HepG2 (cell line): Measurements from ENCODE around the gene DUSP22. TPM values are rescaled to one million over a fixed set of nuclear protein-coding genes. Genes with fewer than 3 reads are reported as not detected.

Experiments used
- ATAC-seq: fragments of 200-7000 bp; cut with Tn5 transposase; 3 replicates; pipeline ENCODE4 v1.9.1; 2020; ENCODE audit warnings: mild to moderate bottlenecking, moderate library complexity
- BruUV-seq: library from RNA; stranded (reverse); fragments of 400-500 nt; replicated peaks from 2 replicates; lab custom pipeline; 2021; lab: Mats Ljungman, UMichigan
- CTCF ChIA-PET: fragments of 300-600 bp; formaldehyde crosslinking; extraction: SDS; loops from one replicate; lab custom pipeline; 2021; ENCODE audit warnings: low total read pairs, inconsistent platforms, low intra/inter-chr PET ratio; lab: Yijun Ruan, JAX
- POLR2A ChIA-PET: fragments of 350-600 bp; sonication (Branson Sonifier 250); formaldehyde crosslinking; loops from one replicate; lab custom pipeline; 2020; ENCODE audit warnings: antibody characterized with exemption, inconsistent platforms; lab: Yijun Ruan, JAX
- DNase-seq: peaks from one replicate; pipeline ENCODE4 v3.0.0-alpha.2; 2015; ENCODE audit warnings: low spot score
- FAIRE-seq: peaks from 3 replicates; lab custom pipeline; 2011; peaks lifted over from hg19 to GRCh38; lab: Jason Lieb, UNC
- H2AFZ ChIP-seq: one replicate; pipeline ENCODE4 v1.6.1; 2011; ENCODE audit warnings: low read length, inconsistent platforms
- H3K27ac ChIP-seq: fragments of 300-600 bp; 3 replicates; pipeline ENCODE4 v1.8.0; 2011; ENCODE audit warnings: mixed run types, mild to moderate bottlenecking, mixed read lengths, low read length, inconsistent platforms; ENCODE audit not compliant: insufficient read depth; ENCODE audit errors: extremely low read length
- H3K27me3 ChIP-seq, 2 experiments: fragments of 200-600 bp in 1 of 2; 2 replicates in 1 of 2; 3 replicates in 1 of 2; pipeline versions ENCODE4 v1.6.0 to v1.8.0; 2011; ENCODE audit warnings: low read length in 2 of 2, mild to moderate bottlenecking in 2 of 2, moderate library complexity in 2 of 2, inconsistent platforms in 1 of 2; ENCODE audit not compliant: insufficient read depth in 2 of 2, control insufficient read depth in 1 of 2
- H3K36me3 ChIP-seq, 2 experiments: fragments of 200-600 bp in 1 of 2; replicated peaks in 1 of 2; 2 replicates in 1 of 2; 3 replicates in 1 of 2; pipeline versions ENCODE4 v1.5.1 to v1.8.0; 2011; ENCODE audit warnings: low read length in 2 of 2, inconsistent platforms in 1 of 2; ENCODE audit not compliant: insufficient read depth in 2 of 2, control insufficient read depth in 1 of 2
- H3K4me1 ChIP-seq: 2 replicates; pipeline ENCODE4 v1.5.1; 2012; ENCODE audit warnings: low read length, inconsistent platforms; ENCODE audit not compliant: insufficient read depth
- H3K4me2 ChIP-seq: 2 replicates; pipeline ENCODE4 v1.6.0; 2011; ENCODE audit warnings: low read depth, low read length, inconsistent platforms
- H3K4me3 ChIP-seq, 3 experiments: fragments of 200-600 bp in 1 of 3; sonication (generic), shearing (Covaris generic) in 1 of 3; replicated peaks in 1 of 3; 2 replicates each; pipeline ENCODE4 v1.5.1; 2011 to 2016; ENCODE audit warnings: low read length in 3 of 3, inconsistent platforms in 2 of 3, low read depth in 2 of 3, mild to moderate bottlenecking in 2 of 3, control low read depth in 1 of 3, mixed read lengths in 1 of 3; ENCODE audit not compliant: insufficient read depth in 1 of 3
- H3K79me2 ChIP-seq: one replicate; pipeline ENCODE4 v1.6.1; 2011; ENCODE audit warnings: low read length, inconsistent platforms; ENCODE audit not compliant: insufficient read depth
- H3K9ac ChIP-seq: 2 replicates; pipeline ENCODE4 v1.6.0; 2011; ENCODE audit warnings: mild to moderate bottlenecking, low read depth, low read length, inconsistent platforms; ENCODE audit not compliant: insufficient read depth
- H3K9me3 ChIP-seq: 2 replicates; pipeline ENCODE4 v1.5.1; 2012; ENCODE audit warnings: mild to moderate bottlenecking, low read length
- H4K20me1 ChIP-seq: 2 replicates; pipeline ENCODE4 v1.6.0; 2011; ENCODE audit warnings: inconsistent platforms, mild to moderate bottlenecking, low read length, moderate library complexity; ENCODE audit not compliant: insufficient read depth
- CREM ChIP-seq, 2 experiments: sonication (generic) in 1 of 2; formaldehyde crosslinking in 1 of 2; IDR thresholded peaks; 2 replicates each; pipeline versions ENCODE4 v1.4.0 to v1.6.1; 2016 to 2020; ENCODE audit warnings: antibody characterized with exemption in 1 of 2, mild to moderate bottlenecking in 1 of 2, missing genetic modification reagents in 1 of 2
- GRHL1 ChIP-seq: sonication (generic); formaldehyde crosslinking; conservative IDR thresholded peaks from 2 replicates; pipeline ENCODE4 v1.8.0; 2022; ENCODE audit warnings: missing genetic modification reagents
- KAT7 ChIP-seq: IDR thresholded peaks from 2 replicates; pipeline ENCODE4 v1.6.1; 2018; ENCODE audit warnings: borderline replicate concordance, missing compliant biosample characterization
- REPIN1 ChIP-seq: sonication (generic); formaldehyde crosslinking; IDR thresholded peaks from 2 replicates; pipeline ENCODE4 v1.8.0; 2022; ENCODE audit warnings: missing genetic modification reagents, low read depth, mild to moderate bottlenecking, borderline replicate concordance
- SMC3 ChIP-seq: IDR thresholded peaks from 2 replicates; pipeline ENCODE4 v1.6.1; 2011; ENCODE audit warnings: low read length, improper control_type of control experiment
- SSRP1 ChIP-seq: IDR thresholded peaks from 2 replicates; pipeline ENCODE4 v1.6.1; 2016; ENCODE audit warnings: control low read depth
- STAT6 ChIP-seq: sonication (generic); formaldehyde crosslinking; IDR thresholded peaks from 2 replicates; pipeline ENCODE4 v1.4.0; 2020; ENCODE audit warnings: missing genetic modification reagents, mild to moderate bottlenecking, borderline replicate concordance
- ZNF20 ChIP-seq: sonication (generic); formaldehyde crosslinking; IDR thresholded peaks from 2 replicates; pipeline ENCODE4 v1.4.0; 2020; ENCODE audit warnings: mild to moderate bottlenecking, moderate library complexity, missing genetic modification reagents
- ZNF234 ChIP-seq: sonication (generic); formaldehyde crosslinking; conservative IDR thresholded peaks from 2 replicates; pipeline ENCODE4 v1.5.1; 2020; ENCODE audit warnings: mild to moderate bottlenecking, missing genetic modification reagents
- ZNF503 ChIP-seq: sonication (generic); formaldehyde crosslinking; IDR thresholded peaks from 2 replicates; pipeline ENCODE4 v1.4.0; 2020; ENCODE audit warnings: missing genetic modification reagents
- WGBS: methylation state at CpG from one replicate; pipeline ENCODE4 v1.1.6; 2017; ENCODE audit warnings: low lambda C conversion rate; 5-methylcytosine and 5-hydroxymethylcytosine counted together
- in situ Hi-C: cut with HindIII; loops from 2 replicates; pipeline ENCODE4 v1.10.0; 2017; ENCODE audit warnings: low pct_unique_long_range_greater_than_20kb; ENCODE audit not compliant: extremely low pct_ligation_motif_present
- intact Hi-C: fragments of 100-400 bp; cut with micrococcal nuclease; formaldehyde crosslinking; loops from one replicate; pipeline ENCODE4 v1.10.0; 2022; ENCODE audit not compliant: unreplicated experiment
- polyA plus RNA-seq, 8 experiments: library from polyadenylated mRNA; depleted of rRNA in 3 of 8; stranded (reverse) in 7 of 8; unstranded in 1 of 8; fragments of >200 nt; fragmentation: Illumina TruSeq in 4 of 8; extraction: Trizol in 4 of 8; gene quantifications; 2 replicates each; pipeline versions ENCODE4 v1.2.1 to v1.2.3, GENCODE V29; 2011 to 2016; ENCODE audit warnings: low read depth in 4 of 8, missing spikeins in 1 of 8, mixed read lengths in 1 of 8; ENCODE audit not compliant: insufficient read depth in 1 of 8
- total RNA-seq, 5 experiments: library from RNA; depleted of rRNA; stranded (reverse); fragments of >200 nt; fragmentation: Illumina TruSeq; extraction: Trizol; gene quantifications; 2 replicates each; pipeline ENCODE4 v1.2.3, GENCODE V29; 2016; ENCODE audit warnings: low read depth in 1 of 5

Gene DUSP22
- total and polyA plus RNA-seq, 2 of the 13 experiments (the other 11 are each of a cell fraction or from before 2014, with no cell fraction given): 20.2 to 32.8 TPM

GRCh38 chr6:330948-331347 is 38.7 kb downstream of the DUSP22 start:
- no peak for TF ChIP-seq SSRP1 (CRISPR knock-in tag)
- TF ChIP-seq GRHL1 (CRISPR knock-in tag): no peak
- TF ChIP-seq KAT7: no peak
- TF ChIP-seq ZNF20 (CRISPR knock-in tag): no peak
- TF ChIP-seq STAT6: no peak
- no peak for TF ChIP-seq REPIN1 (CRISPR knock-in tag)
- no peak for TF ChIP-seq ZNF234 (CRISPR knock-in tag)
- TF ChIP-seq CREM (IDR thresholded peaks at IDR 0.05): no peak
- no peak for TF ChIP-seq CREM (CRISPR knock-in tag; IDR thresholded peaks at IDR 0.05)
- no peak for TF ChIP-seq ZNF503 (CRISPR knock-in tag)
- TF ChIP-seq SMC3: no peak
- DNase-seq: no peak
- ATAC-seq: no peak
- Histone ChIP-seq H3K9me3 (no peaks in the 10 kb centered on the region), H3K27ac (no peak overlapping the region), H3K4me3 (no peak overlapping the region), H3K79me2 (no peaks in the 10 kb centered on the region), H2AFZ (no peak overlapping the region), H3K27me3 (no peaks in the 10 kb centered on the region), H3K4me1 (peaks cover 7% of the 10 kb centered on the region; the same call in 1 of the 2 replicates), H3K36me3 (peaks cover 1 to 7% of the 10 kb centered on the region in 2 experiments; a peak in 2 of 5 replicates), H3K4me2 (no peak overlapping the region), H3K9ac (no peak overlapping the region), H4K20me1 (no peaks in the 10 kb centered on the region)
- BruUV-seq: no TSS peak
- intact Hi-C loops (no loop called here), in situ Hi-C loops (no loop called here)
- ChIA-PET CTCF (no interaction called here), POLR2A (no interaction called here)
- FAIRE-seq: no peak
- 65% methylated on average over 8 of the region's 8 CpGs for WGBS
